ENCODE data around the gene SLC46A2.

DNA sequence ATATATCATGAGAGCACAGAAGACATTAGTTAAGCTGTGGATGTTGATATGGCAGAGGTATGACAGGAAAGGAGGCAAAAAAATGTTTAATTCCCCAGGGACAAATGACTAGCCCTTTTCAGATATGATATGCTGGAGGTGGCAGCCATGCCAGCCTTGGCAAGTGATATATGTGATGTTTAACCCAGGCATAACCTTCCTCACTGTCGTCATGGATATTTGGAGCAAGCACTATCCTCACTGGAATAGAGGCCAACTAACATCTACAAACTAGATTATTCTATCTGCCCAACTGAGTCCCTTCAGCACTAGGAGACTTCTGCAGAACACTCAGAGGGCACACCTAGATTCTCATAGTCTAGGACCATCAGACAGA, 27.3 kb upstream of the SLC46A2 start:
- TF ChIP-seq, protein P1, sequence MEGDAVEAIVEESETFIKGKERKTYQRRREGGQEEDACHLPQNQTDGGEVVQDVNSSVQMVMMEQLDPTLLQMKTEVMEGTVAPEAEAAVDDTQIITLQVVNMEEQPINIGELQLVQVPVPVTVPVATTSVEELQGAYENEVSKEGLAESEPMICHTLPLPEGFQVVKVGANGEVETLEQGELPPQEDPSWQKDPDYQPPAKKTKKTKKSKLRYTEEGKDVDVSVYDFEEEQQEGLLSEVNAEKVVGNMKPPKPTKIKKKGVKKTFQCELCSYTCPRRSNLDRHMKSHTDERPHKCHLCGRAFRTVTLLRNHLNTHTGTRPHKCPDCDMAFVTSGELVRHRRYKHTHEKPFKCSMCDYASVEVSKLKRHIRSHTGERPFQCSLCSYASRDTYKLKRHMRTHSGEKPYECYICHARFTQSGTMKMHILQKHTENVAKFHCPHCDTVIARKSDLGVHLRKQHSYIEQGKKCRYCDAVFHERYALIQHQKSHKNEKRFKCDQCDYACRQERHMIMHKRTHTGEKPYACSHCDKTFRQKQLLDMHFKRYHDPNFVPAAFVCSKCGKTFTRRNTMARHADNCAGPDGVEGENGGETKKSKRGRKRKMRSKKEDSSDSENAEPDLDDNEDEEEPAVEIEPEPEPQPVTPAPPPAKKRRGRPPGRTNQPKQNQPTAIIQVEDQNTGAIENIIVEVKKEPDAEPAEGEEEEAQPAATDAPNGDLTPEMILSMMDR (IDR thresholded peaks at IDR 0.05; ENCODE audit: insufficient read depth, low read length, poor library complexity, severe bottlenecking), result no peak
- TF ChIP-seq EZH2phosphoT487 (conservative IDR thresholded peaks at IDR 0.05; ENCODE audit: low read length), result no peak
